K562 (cell line): Measurements from ENCODE around the gene OPHN1. TPM values are rescaled to one million over a fixed set of nuclear protein-coding genes. Genes with fewer than 3 reads are reported as not detected.

Experiments
- ARID3B ChIP-seq: fragments of 250-450 bp; sonication (Bioruptor Pico); IDR thresholded peaks from 2 replicates; pipeline ENCODE4 v1.4.0; 2020; ENCODE audit warnings: borderline replicate concordance
- ATF7 ChIP-seq: fragments of 450-650 bp; IDR thresholded peaks from 2 replicates; pipeline ENCODE4 v1.7.1; 2014; ENCODE audit warnings: mild to moderate bottlenecking, moderate library complexity
- CHD7 ChIP-seq: fragments of 200-600 bp; sonication (generic); IDR thresholded peaks from one replicate; pipeline ENCODE4 v1.6.1; 2012; ENCODE audit warnings: mild to moderate bottlenecking, low read depth, low read length, inconsistent platforms
- CTCF ChIP-seq, 3 experiments: IDR thresholded peaks in 2 of 3; conservative IDR thresholded peaks in 1 of 3; 2 replicates each; pipeline ENCODE4 v1.5.1; 2011 to 2012; ENCODE audit warnings: low read length in 3 of 3, mild to moderate bottlenecking in 3 of 3, control low read depth in 2 of 3, improper control_type of control experiment in 1 of 3, inconsistent platforms in 1 of 3, low read depth in 1 of 3, mixed read lengths in 1 of 3, moderate library complexity in 1 of 3; ENCODE audit not compliant: insufficient read depth in 2 of 3
- DNMT1 ChIP-seq: fragments of 450-650 bp; IDR thresholded peaks from 2 replicates; pipeline ENCODE4 v1.6.1; 2016; ENCODE audit warnings: antibody characterized with exemption, mild to moderate bottlenecking
- FOXM1 ChIP-seq, 2 experiments: fragments of 450-650 bp in 1 of 2; sonication (generic) in 1 of 2; formaldehyde crosslinking in 1 of 2; IDR thresholded peaks; 2 replicates each; pipeline versions ENCODE4 v1.6.1 to v1.9.0; 2017 to 2022; ENCODE audit warnings: low read depth in 2 of 2, mild to moderate bottlenecking in 2 of 2, missing genetic modification reagents in 1 of 2, moderate library complexity in 1 of 2
- MEIS2 ChIP-seq: fragments of 450-650 bp; IDR thresholded peaks from 2 replicates; pipeline ENCODE4 v1.6.1; 2014; ENCODE audit warnings: mild to moderate bottlenecking; ENCODE audit not compliant: partially characterized antibody
- NFE2 ChIP-seq: IDR thresholded peaks from 2 replicates; pipeline ENCODE4 v1.6.1; 2014; ENCODE audit warnings: antibody characterized with exemption, low read depth
- PHB2 ChIP-seq: fragments of 450-650 bp; IDR thresholded peaks from 2 replicates; pipeline ENCODE4 v1.6.1; 2017; ENCODE audit warnings: low read depth
- SPI1 ChIP-seq: IDR thresholded peaks from 2 replicates; pipeline ENCODE4 v1.6.1; 2011; ENCODE audit warnings: low read depth, low read length, control low read depth, borderline replicate concordance
- ZNF133 ChIP-seq: fragments of 250-450 bp; sonication (Bioruptor Pico); IDR thresholded peaks from 2 replicates; pipeline ENCODE4 v1.4.0; 2020; ENCODE audit warnings: mild to moderate bottlenecking
- polyA plus RNA-seq, 8 experiments: library from polyadenylated mRNA; depleted of rRNA in 4 of 8; stranded (reverse) in 5 of 8; unstranded in 3 of 8; fragments of >200 nt; fragmentation: Nextera tagmentation in 2 of 8; fragmentation: Illumina TruSeq in 1 of 8; extraction: Ambion mirVana in 2 of 8; extraction: Trizol in 1 of 8; gene quantifications; 2 replicates each; pipeline versions ENCODE4 v1.2.1 to v1.2.3, GENCODE V29; 2011 to 2014; ENCODE audit warnings: inconsistent platforms in 1 of 8, missing spikeins in 1 of 8
- total RNA-seq, 7 experiments: library from RNA; depleted of rRNA in 6 of 7; stranded (reverse); fragments of >200 nt in 6 of 7; fragmentation: Illumina TruSeq in 2 of 7; extraction: Trizol in 2 of 7; gene quantifications; 2 replicates each; pipeline versions ENCODE4 v1.2.1 to v1.2.3, GENCODE V29; 2011 to 2021; ENCODE audit warnings: low replicate concordance in 1 of 7
- TF ChIP-seq, protein P1 (sequence below): fragments of 450-650 bp; formaldehyde crosslinking; IDR thresholded peaks from 2 replicates; pipeline ENCODE4 v1.4.0; 2020; ENCODE audit warnings: mild to moderate bottlenecking, mixed read lengths

Gene OPHN1
- total and polyA plus RNA-seq, 9 of the 15 experiments (the other 6 are each of a cell fraction or from before 2014, with no cell fraction given), result 0.28 to 1.8 (median 1.0) TPM

GRCh38 chrX:68273887-68274286, 159.4 kb downstream of the OPHN1 start (continued):
- no peak for TF ChIP-seq ARID3B (CRISPR knock-in tag)
- TF ChIP-seq MEIS2, result peak; percentile 10
- peak; percentile 61; the same call in 1 of the 2 replicates for TF ChIP-seq ATF7
- no peak for TF ChIP-seq PHB2
- TF ChIP-seq, protein P1, sequence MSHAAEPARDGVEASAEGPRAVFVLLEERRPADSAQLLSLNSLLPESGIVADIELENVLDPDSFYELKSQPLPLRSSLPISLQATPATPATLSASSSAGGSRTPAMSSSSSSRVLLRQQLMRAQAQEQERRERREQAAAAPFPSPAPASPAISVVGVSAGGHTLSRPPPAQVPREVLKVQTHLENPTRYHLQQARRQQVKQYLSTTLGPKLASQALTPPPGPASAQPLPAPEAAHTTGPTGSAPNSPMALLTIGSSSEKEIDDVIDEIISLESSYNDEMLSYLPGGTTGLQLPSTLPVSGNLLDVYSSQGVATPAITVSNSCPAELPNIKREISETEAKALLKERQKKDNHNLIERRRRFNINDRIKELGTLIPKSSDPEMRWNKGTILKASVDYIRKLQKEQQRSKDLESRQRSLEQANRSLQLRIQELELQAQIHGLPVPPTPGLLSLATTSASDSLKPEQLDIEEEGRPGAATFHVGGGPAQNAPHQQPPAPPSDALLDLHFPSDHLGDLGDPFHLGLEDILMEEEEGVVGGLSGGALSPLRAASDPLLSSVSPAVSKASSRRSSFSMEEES, result no peak
- TF ChIP-seq FOXM1 (IDR thresholded peaks at IDR 0.05; ENCODE audit: low read depth), result no peak
- no peak for TF ChIP-seq FOXM1 (CRISPR knock-in tag; IDR thresholded peaks at IDR 0.05; ENCODE audit: low read depth)
- TF ChIP-seq SPI1, result no peak
- no peak for TF ChIP-seq CHD7
- TF ChIP-seq CTCF (IDR thresholded peaks at IDR 0.05 in 2 of 3, conservative IDR thresholded peaks at IDR 0.05 in 1 of 3; ENCODE audit: insufficient read depth in 2 of 3, low read depth in 1 of 3, low read length in 3 of 3), result peak in 1 of 3 experiments; percentile 13; a peak in 1 of 6 replicates
- no peak for TF ChIP-seq ZNF133
- no peak for TF ChIP-seq DNMT1
- no peak for TF ChIP-seq NFE2
